IMR-90 (cell line): ENCODE measurements around the gene IRF2BP2. TPM values are rescaled to one million over a fixed set of nuclear protein-coding genes. Genes with fewer than 3 reads are reported as not detected.

Source experiments
- ATAC-seq: fragments of 200-7000 bp; cut with Tn5 transposase; 2 replicates; pipeline ENCODE4 v1.9.1; 2020; ENCODE audit warnings: low read depth, mild to moderate bottlenecking, moderate library complexity
- BruUV-seq: library from RNA; stranded (reverse); fragments of 400-500 nt; replicated peaks from 2 replicates; lab custom pipeline; 2021; lab: Mats Ljungman, UMichigan
- CTCF ChIA-PET: fragments of 300-600 bp; formaldehyde crosslinking; extraction: SDS; loops from one replicate; lab custom pipeline; 2021; ENCODE audit warnings: antibody characterized with exemption; lab: Yijun Ruan, JAX
- POLR2A ChIA-PET: fragments of 300-600 bp; sonication (Branson Sonifier 250); formaldehyde crosslinking; loops from one replicate; lab custom pipeline; 2022; ENCODE audit warnings: antibody characterized with exemption; ENCODE audit not compliant: unreplicated experiment; lab: Charles Lee
- DNase-seq: peaks from one replicate; pipeline ENCODE4 v3.0.0; 2013
- H2AFZ ChIP-seq: replicated peaks from 2 replicates; pipeline ENCODE3; 2013; ENCODE audit warnings: low read length, mild to moderate bottlenecking; ENCODE audit not compliant: poor library complexity
- H2AK5ac ChIP-seq: 2 replicates; pipeline ENCODE4 v1.6.1; 2013; ENCODE audit warnings: low read depth, low read length, inconsistent platforms
- H2AK9ac ChIP-seq: replicated peaks from 2 replicates; pipeline ENCODE3; 2013; ENCODE audit warnings: mild to moderate bottlenecking, low read depth, low read length, moderate library complexity; ENCODE audit not compliant: poor library complexity
- H2BK120ac ChIP-seq: 2 replicates; pipeline ENCODE4 v1.6.1; 2013; ENCODE audit warnings: low read depth, low read length, inconsistent platforms
- H2BK15ac ChIP-seq: 3 replicates; pipeline ENCODE4 v1.6.1; 2013; ENCODE audit warnings: low read depth, low read length, inconsistent platforms
- H2BK20ac ChIP-seq: 2 replicates; pipeline ENCODE4 v1.6.1; 2013; ENCODE audit warnings: low read depth, mild to moderate bottlenecking, inconsistent platforms, low read length, moderate library complexity
- H2BK5ac ChIP-seq: 2 replicates; pipeline ENCODE4 v1.6.1; 2013; ENCODE audit warnings: mild to moderate bottlenecking, low read depth, low read length, inconsistent platforms; ENCODE audit not compliant: poor library complexity, severe bottlenecking
- H3K14ac ChIP-seq: replicated peaks from 2 replicates; pipeline ENCODE4 v1.6.1; 2013; ENCODE audit warnings: low read depth, low read length, inconsistent platforms
- H3K18ac ChIP-seq: 2 replicates; pipeline ENCODE4 v1.6.1; 2013; ENCODE audit warnings: low read depth, low read length, control low read depth
- H3K23ac ChIP-seq: 2 replicates; pipeline ENCODE4 v1.6.1; 2013; ENCODE audit warnings: low read depth, low read length, inconsistent platforms
- H3K27ac ChIP-seq: 2 replicates; pipeline ENCODE4 v1.5.1; 2013; ENCODE audit warnings: mild to moderate bottlenecking, control low read depth, low read length; ENCODE audit not compliant: insufficient read depth
- H3K27me3 ChIP-seq: 2 replicates; pipeline ENCODE4 v1.6.1; 2013; ENCODE audit warnings: low read length; ENCODE audit not compliant: control insufficient read depth, insufficient read depth
- H3K36me3 ChIP-seq: 2 replicates; pipeline ENCODE4 v1.6.1; 2013; ENCODE audit warnings: low read length, mixed read lengths; ENCODE audit not compliant: control insufficient read depth, insufficient read depth
- H3K4ac ChIP-seq: 2 replicates; pipeline ENCODE4 v1.6.1; 2013; ENCODE audit warnings: low read depth, low read length, inconsistent platforms
- H3K4me1 ChIP-seq: 2 replicates; pipeline ENCODE4 v1.6.1; 2013; ENCODE audit warnings: low read length, mixed read lengths; ENCODE audit not compliant: control insufficient read depth, insufficient read depth
- H3K4me2 ChIP-seq: 2 replicates; pipeline ENCODE4 v1.6.1; 2013; ENCODE audit warnings: low read depth, mild to moderate bottlenecking, control low read depth, low read length, moderate library complexity
- H3K4me3 ChIP-seq: 2 replicates; pipeline ENCODE4 v1.5.1; 2013; ENCODE audit warnings: low read depth, mild to moderate bottlenecking, control low read depth, low read length, moderate library complexity; ENCODE audit not compliant: insufficient read depth
- H3K56ac ChIP-seq: 2 replicates; pipeline ENCODE4 v1.6.1; 2013; ENCODE audit warnings: low read length, inconsistent platforms; ENCODE audit not compliant: insufficient read depth; ENCODE audit errors: extremely low read depth
- H3K79me1 ChIP-seq, 2 experiments: 2 replicates each; pipeline ENCODE4 v1.6.1; 2013; ENCODE audit warnings: low read length in 2 of 2, inconsistent platforms in 1 of 2, low read depth in 1 of 2
- H3K9ac ChIP-seq: 2 replicates; pipeline ENCODE4 v1.6.1; 2013; ENCODE audit warnings: low read depth, low read length, control low read depth
- H3K9me1 ChIP-seq: 2 replicates; pipeline ENCODE4 v1.6.1; 2013; ENCODE audit warnings: low read length, inconsistent platforms; ENCODE audit not compliant: insufficient read depth
- H3K9me3 ChIP-seq: 2 replicates; pipeline ENCODE4 v1.6.1; 2013; ENCODE audit warnings: low read length; ENCODE audit not compliant: control insufficient read depth, insufficient read depth
- H4K20me1 ChIP-seq: 2 replicates; pipeline ENCODE4 v1.6.1; 2013; ENCODE audit warnings: low read length, inconsistent platforms; ENCODE audit not compliant: insufficient read depth
- H4K5ac ChIP-seq: 2 replicates; pipeline ENCODE4 v1.6.1; 2013; ENCODE audit warnings: mild to moderate bottlenecking, low read depth, low read length, control low read depth
- H4K8ac ChIP-seq, 2 experiments: 2 replicates each; pipeline ENCODE4 v1.6.1; 2013; ENCODE audit warnings: low read depth in 2 of 2, low read length in 2 of 2, control low read depth in 1 of 2, inconsistent platforms in 1 of 2
- H4K91ac ChIP-seq: 2 replicates; pipeline ENCODE4 v1.6.1; 2013; ENCODE audit warnings: low read depth, low read length, inconsistent platforms; ENCODE audit not compliant: insufficient read depth
- CEBPB ChIP-seq: IDR thresholded peaks from 2 replicates; pipeline ENCODE4 v1.6.1; 2012; ENCODE audit warnings: low read depth, low read length, improper control_type of control experiment
- MAFK ChIP-seq: IDR thresholded peaks from 2 replicates; pipeline ENCODE4 v1.6.1; 2012; ENCODE audit warnings: low read depth, low read length, improper control_type of control experiment
- WGBS, 2 experiments: methylation state at CpG; one replicate each; pipeline versions ENCODE4 v1.1.5 to v1.1.7; 2013; ENCODE audit warnings: missing lambda C conversion rate in 2 of 2; ENCODE audit not compliant: insufficient read length in 1 of 2; ENCODE audit errors: extremely low coverage in 2 of 2; 5-methylcytosine and 5-hydroxymethylcytosine counted together
- dilution Hi-C: fragments of 300-500 bp; cut with HindIII; formaldehyde crosslinking; loops from one replicate; pipeline ENCODE4 v1.14.3; 2018; ENCODE audit warnings: low sequenced_read_pairs; ENCODE audit not compliant: unreplicated experiment
- in situ Hi-C: fragments of 300-500 bp; cut with MboI; formaldehyde crosslinking; loops from 3 replicates; pipeline ENCODE4 v1.14.3; 2019; ENCODE audit warnings: low sequenced_read_pairs, inconsistent platforms, mixed read lengths
- intact Hi-C: fragments of 100-400 bp; cut with micrococcal nuclease; formaldehyde crosslinking; loops from 2 replicates; pipeline ENCODE4 v1.10.0; 2022
- polyA plus RNA-seq, 3 experiments: library from polyadenylated mRNA; depleted of rRNA; stranded (reverse); fragments of >200 nt; gene quantifications; 2 replicates each; pipeline ENCODE4 v1.2.3, GENCODE V29; 2012; ENCODE audit warnings: low replicate concordance in 1 of 3
- total RNA-seq: library from RNA; depleted of rRNA; stranded (reverse); fragments of >200 nt; gene quantifications from 2 replicates; pipeline ENCODE4 v1.2.3, GENCODE V29; 2012
- TF ChIP-seq, protein P1 (sequence below): fragments of 150-350 bp; IDR thresholded peaks from 2 replicates; pipeline ENCODE4 v1.6.1; 2016; ENCODE audit warnings: low read depth, mild to moderate bottlenecking, low read length, moderate library complexity, borderline replicate concordance

The IRF2BP2 gene
- total and polyA plus RNA-seq, 2 of the 4 experiments (the other 2 are of a cell fraction): 47.0 to 66.6 TPM

DNA sequence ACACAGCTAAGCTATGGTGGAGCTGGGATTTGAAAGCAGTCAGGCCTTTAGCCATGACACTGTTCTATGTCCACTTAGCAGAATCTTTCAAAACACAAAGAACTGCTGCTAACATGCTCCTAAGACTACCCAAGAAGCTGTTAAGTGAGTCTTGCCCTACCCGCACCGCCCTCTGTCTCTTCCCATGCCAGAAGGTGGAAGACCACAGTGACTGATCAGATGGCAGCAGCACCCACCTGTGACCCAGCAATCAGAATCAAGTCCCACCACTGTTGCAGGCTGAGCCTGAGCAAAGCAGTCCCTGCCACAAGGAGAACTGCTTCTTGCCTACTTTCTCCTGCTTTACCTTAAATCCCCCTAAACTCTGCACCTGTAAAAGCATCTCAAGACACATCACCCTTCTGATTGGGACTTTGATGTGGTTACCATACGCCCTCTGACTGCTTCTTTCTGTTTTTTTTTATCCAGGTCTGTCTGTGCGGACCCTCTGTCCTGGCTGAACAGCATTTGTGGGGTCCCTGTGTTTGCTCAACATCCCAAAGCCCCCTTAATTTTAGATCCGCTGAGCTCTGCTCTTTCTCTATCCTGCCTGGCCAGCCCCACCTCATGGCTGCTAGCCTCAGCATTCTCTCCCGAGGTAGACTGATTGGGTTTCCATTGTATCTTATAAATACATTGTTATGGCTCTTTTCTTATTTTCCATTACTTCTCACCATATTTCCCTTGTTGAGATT is 16.0 kb downstream of the IRF2BP2 start:
- Histone ChIP-seq H3K4ac (no peak overlapping the region), H4K91ac (no peak overlapping the region), H3K36me3 (no peaks in the 10 kb centered on the region), H3K79me1 (peaks cover 0 to 3% of the 10 kb centered on the region in 2 experiments; a peak in 1 of 4 replicates), H3K27ac (no peak overlapping the region), H4K20me1 (no peaks in the 10 kb centered on the region), H3K9me1 (0 out of 2 replicates have a peak, but pooled peaks cover 4% of the 10 kb centered on the region), H2AFZ (peak overlapping the region; percentile 17), H2BK15ac (no peak overlapping the region), H3K9me3 (no peaks in the 10 kb centered on the region), H2BK120ac (no peak overlapping the region), H4K5ac (no peak overlapping the region), H2BK5ac (no peak overlapping the region), H3K56ac (no peak overlapping the region), H3K9ac (no peak overlapping the region), H3K14ac (no peak overlapping the region; the same call in 1 of the 2 replicates), H3K23ac (no peak overlapping the region), H3K4me2 (no peak overlapping the region), H3K18ac (no peak overlapping the region), H3K27me3 (no peaks in the 10 kb centered on the region), H3K4me1 (peaks cover 3% of the 10 kb centered on the region; the same call in 1 of the 2 replicates), H2AK9ac (no peak overlapping the region), H4K8ac (no peak overlapping the region), H2BK20ac (peak overlapping the region; percentile 28; the same call in 1 of the 2 replicates), H2AK5ac (no peak overlapping the region), H3K4me3 (no peak overlapping the region)
- intact Hi-C loops: no loop called here
- dilution Hi-C loops: no loop called here
- CTCF ChIA-PET: no interaction called here
- DNase-seq (no peak), ATAC-seq (no peak)
- TF ChIP-seq, protein P1, sequence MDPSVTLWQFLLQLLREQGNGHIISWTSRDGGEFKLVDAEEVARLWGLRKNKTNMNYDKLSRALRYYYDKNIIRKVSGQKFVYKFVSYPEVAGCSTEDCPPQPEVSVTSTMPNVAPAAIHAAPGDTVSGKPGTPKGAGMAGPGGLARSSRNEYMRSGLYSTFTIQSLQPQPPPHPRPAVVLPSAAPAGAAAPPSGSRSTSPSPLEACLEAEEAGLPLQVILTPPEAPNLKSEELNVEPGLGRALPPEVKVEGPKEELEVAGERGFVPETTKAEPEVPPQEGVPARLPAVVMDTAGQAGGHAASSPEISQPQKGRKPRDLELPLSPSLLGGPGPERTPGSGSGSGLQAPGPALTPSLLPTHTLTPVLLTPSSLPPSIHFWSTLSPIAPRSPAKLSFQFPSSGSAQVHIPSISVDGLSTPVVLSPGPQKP: no peak
- TF ChIP-seq MAFK (no peak), CEBPB (no peak)
- POLR2A ChIA-PET: no interaction called here
- in situ Hi-C loops: loop anchor here (25.0 kb wide), 1 partner anchor 482 kb away; no protein-coding TSS in a partner anchor
- no TSS peak for BruUV-seq
- no CpG with 5 or more reads among the region's 6 CpGs for WGBS, 2 experiments
